GM18868 (cell line): ENCODE results near the gene LOXL3.
"Not testable (repeated sequence)": the region's sequence is repeated elsewhere in the genome, so short reads cannot be mapped to it uniquely, and the experiment has no call there.

ENCODE experiments used
- ATAC-seq: cut with Tn5 transposase; IDR thresholded peaks from one replicate; pipeline ENCODE4 v1.9.1; 2021; ENCODE audit warnings: mild to moderate bottlenecking, moderate library complexity; ENCODE audit not compliant: unreplicated experiment

The LOXL3 gene

GRCh38 chr2:74496997-74497776 lies 56.6 kb downstream of the LOXL3 start:
- no peak for ATAC-seq

- no peak for ATAC-seq
These were observed 58.3 kb downstream of the LOXL3 start for GRCh38 chr2:74495440-74495839.

- ATAC-seq, result no peak
These were observed 60.2 kb downstream of the LOXL3 start for GRCh38 chr2:74493546-74493945.

- no peak for ATAC-seq
These were observed 61.8 kb downstream of the LOXL3 start for GRCh38 chr2:74491648-74492544.

GRCh38 chr2:74489906-74490305 lies 63.8 kb downstream of the LOXL3 start:
- no peak for ATAC-seq

- no peak for ATAC-seq
These were observed 64.9 kb downstream of the LOXL3 start for GRCh38 chr2:74488643-74489481.

- ATAC-seq, result no peak
These were observed 67.6 kb downstream of the LOXL3 start for GRCh38 chr2:74486141-74486540.

GRCh38 chr2:74483675-74484164 lies 70.0 kb downstream of the LOXL3 start:
- not testable (repeated sequence) for ATAC-seq

- ATAC-seq, result peak; percentile 88
These were observed 70.7 kb downstream of the LOXL3 start, which contains the start of the genes CCDC142 and TTC31 for GRCh38 chr2:74482801-74483674. Gene CCDC142 (minus strand): TSS chr2:74482998. CDS start chr2:74482837, 161 bp downstream. Gene TTC31 (plus strand): TSS chr2:74483081. CDS start chr2:74483096, 15 bp downstream.
